ENCODE results near the gene EYA4. TPM values are rescaled to one million over a fixed set of nuclear protein-coding genes. Genes with fewer than 3 reads are reported as not detected.

EYA4 gene
- total RNA-seq, 1 donor from 2014 or later, result 0.78 TPM

GRCh38 chr6:133544419-133544818, 303.3 kb downstream of the EYA4 start:
- Mint-ChIP-seq H3K9me3 (ENCODE audit: unreplicated experiment) (no peaks in the 10 kb centered on the region), H3K4me3 (ENCODE audit: unreplicated experiment) (no peak overlapping the region), H3K4me1 (ENCODE audit: unreplicated experiment) (peaks cover 40% of the 10 kb centered on the region), H3K36me3 (ENCODE audit: unreplicated experiment) (no peaks in the 10 kb centered on the region), H3K27me3 (ENCODE audit: unreplicated experiment) (no peaks in the 10 kb centered on the region), H3K27ac (ENCODE audit: unreplicated experiment) (no peak overlapping the region)
- no peak for TF ChIP-seq CTCF (IDR thresholded peaks at IDR 0.05)
- no peak for DNase-seq (ENCODE audit: extremely low spot score, unreplicated experiment)

- Mint-ChIP-seq H3K27ac (ENCODE audit: unreplicated experiment) (no peak overlapping the region), H3K4me1 (ENCODE audit: unreplicated experiment) (peaks cover 51% of the 10 kb centered on the region), H3K27me3 (ENCODE audit: unreplicated experiment) (no peaks in the 10 kb centered on the region), H3K36me3 (ENCODE audit: unreplicated experiment) (no peaks in the 10 kb centered on the region), H3K9me3 (ENCODE audit: unreplicated experiment) (no peaks in the 10 kb centered on the region), H3K4me3 (ENCODE audit: unreplicated experiment) (no peak overlapping the region)
- no peak for TF ChIP-seq CTCF (IDR thresholded peaks at IDR 0.05)
- no peak for DNase-seq (ENCODE audit: extremely low spot score, unreplicated experiment)
Measured at GRCh38 chr6:133546098-133546497, 304.9 kb downstream of the EYA4 start.

GRCh38 chr6:133547136-133547535, 306.0 kb downstream of the EYA4 start:
- no peak for DNase-seq (ENCODE audit: extremely low spot score, unreplicated experiment)
- Mint-ChIP-seq H3K27ac (ENCODE audit: unreplicated experiment) (no peak overlapping the region), H3K27me3 (ENCODE audit: unreplicated experiment) (no peaks in the 10 kb centered on the region)

GRCh38 chr6:133548423-133549159, 307.4 kb downstream of the EYA4 start:
- peaks cover 72% of the 10 kb centered on the region for H3K4me1 Mint-ChIP-seq (ENCODE audit: unreplicated experiment)
- no peak for DNase-seq (ENCODE audit: extremely low spot score, unreplicated experiment)
- H3K27ac Mint-ChIP-seq (ENCODE audit: unreplicated experiment), result peak overlapping the region; percentile 45
- H3K36me3 Mint-ChIP-seq (ENCODE audit: unreplicated experiment), result no peaks in the 10 kb centered on the region
- no peaks in the 10 kb centered on the region for H3K27me3 Mint-ChIP-seq (ENCODE audit: unreplicated experiment)
- no peaks in the 10 kb centered on the region for H3K9me3 Mint-ChIP-seq (ENCODE audit: unreplicated experiment)
- H3K4me3 Mint-ChIP-seq (ENCODE audit: unreplicated experiment), result no peak overlapping the region
- TF ChIP-seq CTCF (IDR thresholded peaks at IDR 0.05), result no peak

More at GRCh38 chr6:133547136-133547535, 306.0 kb downstream of the EYA4 start:
- Mint-ChIP-seq H3K4me3 (ENCODE audit: unreplicated experiment) (no peak overlapping the region), H3K36me3 (ENCODE audit: unreplicated experiment) (no peaks in the 10 kb centered on the region), H3K9me3 (ENCODE audit: unreplicated experiment) (no peaks in the 10 kb centered on the region), H3K4me1 (ENCODE audit: unreplicated experiment) (peaks cover 62% of the 10 kb centered on the region)
- no peak for TF ChIP-seq CTCF (IDR thresholded peaks at IDR 0.05)

DNA sequence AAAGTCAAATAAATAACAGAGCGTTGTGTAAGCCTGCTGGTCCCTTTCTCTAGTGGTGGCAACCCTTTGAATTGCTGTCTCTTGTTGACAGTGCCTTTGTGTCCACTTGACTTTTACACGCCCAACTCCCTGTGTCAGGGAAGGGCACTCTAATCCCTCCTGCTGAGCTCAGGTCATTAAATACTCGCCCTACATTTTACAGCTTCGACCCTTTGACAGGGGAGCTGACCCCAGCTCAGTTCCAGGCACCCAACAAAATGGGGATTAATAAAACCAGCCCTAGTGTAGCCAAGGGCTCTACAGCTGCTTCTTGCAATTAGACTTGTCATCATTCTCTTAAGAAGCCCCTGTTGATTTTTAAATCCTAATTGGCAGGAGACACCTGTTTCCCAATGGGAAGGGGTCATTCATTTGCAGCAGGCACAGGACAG, 308.2 kb downstream of the EYA4 start:
- H3K27ac Mint-ChIP-seq (ENCODE audit: unreplicated experiment), result peak overlapping the region; percentile 43
- peaks cover 73% of the 10 kb centered on the region for H3K4me1 Mint-ChIP-seq (ENCODE audit: unreplicated experiment)
- H3K27me3 Mint-ChIP-seq (ENCODE audit: unreplicated experiment), result no peaks in the 10 kb centered on the region
- no peak for DNase-seq (ENCODE audit: extremely low spot score, unreplicated experiment)
- no peaks in the 10 kb centered on the region for H3K9me3 Mint-ChIP-seq (ENCODE audit: unreplicated experiment)
- no peaks in the 10 kb centered on the region for H3K36me3 Mint-ChIP-seq (ENCODE audit: unreplicated experiment)
- no peak overlapping the region for H3K4me3 Mint-ChIP-seq (ENCODE audit: unreplicated experiment)
- TF ChIP-seq CTCF (IDR thresholded peaks at IDR 0.05), result no peak
